Measurements from ENCODE around the gene ZNF155. TPM values are rescaled to one million over a fixed set of nuclear protein-coding genes. Genes with fewer than 3 reads are reported as not detected.

Gene ZNF155
- total and polyA plus RNA-seq, 2 donors (not counting 1 experiment from before 2014, with no cell fraction given): 3.8 to 8.4 TPM

- Histone ChIP-seq H3K27ac (ENCODE audit: low read length in 2 of 2) (no peak overlapping the region), H3K79me2 (ENCODE audit: control insufficient read depth, insufficient read depth, low read length) (peaks cover 9% of the 10 kb centered on the region), H3K9ac (ENCODE audit: low read length) (no peak overlapping the region), H3K4me1 (ENCODE audit: control insufficient read depth in 2 of 2, insufficient read depth in 2 of 2, low read length in 2 of 2) (peaks cover 11 to 12% of the 10 kb centered on the region in 2 donors), H3K9me3 (ENCODE audit: control extremely low read depth in 1 of 3, control insufficient read depth in 2 of 3, insufficient read depth in 1 of 3, low read length in 2 of 3) (peaks cover 3 to 5% (median 3%) of the 10 kb centered on the region in 3 donors), H3K4me2 (replicated peaks; ENCODE audit: low read depth, low read length, poor library complexity, severe bottlenecking) (no peak overlapping the region), H4K20me1 (ENCODE audit: control insufficient read depth, insufficient read depth, low read length, poor library complexity, severe bottlenecking) (no peaks in the 10 kb centered on the region), H3K4me3 (ENCODE audit: control extremely low read depth in 1 of 5, extremely low read depth in 1 of 5, insufficient read depth in 1 of 5, low read depth in 2 of 5, low read length in 4 of 5) (no peak overlapping the region), H2AFZ (ENCODE audit: insufficient read depth, low read depth, low read length, poor library complexity, severe bottlenecking) (peak overlapping the region; percentile 94), H3K27me3 (replicated peaks in 1 of 4; ENCODE audit: control extremely low read depth in 1 of 4, control insufficient read depth in 3 of 4, insufficient read depth in 4 of 4, low read length in 3 of 4) (no peaks in the 10 kb centered on the region), H3K36me3 (replicated peaks in 1 of 2; ENCODE audit: control extremely low read depth in 1 of 2, control insufficient read depth in 1 of 2, extremely low read depth in 1 of 2, insufficient read depth in 2 of 2, low read length in 1 of 2) (peaks cover 2 to 13% of the 10 kb centered on the region in 2 experiments)
- 100% methylated on average over 1 of the region's 5 CpGs for WGBS (ENCODE audit: insufficient coverage)
- DNase-seq: peak; percentile 12
- no peak for ATAC-seq (ENCODE audit: low read depth)
- no peak overlapping the region for H3K27ac Mint-ChIP-seq
- H3K27me3 Mint-ChIP-seq: peaks cover 4% of the 10 kb centered on the region
- no peak for TF ChIP-seq CTCF (IDR thresholded peaks at IDR 0.05)
- TF ChIP-seq EZH2 (IDR thresholded peaks at IDR 0.05; ENCODE audit: borderline replicate concordance, insufficient read depth, low read depth, low read length, poor library complexity, severe bottlenecking): no peak
- ChIA-PET CTCF (interaction anchor here (0.8 to 1.5 kb wide), 2 partner anchors 106 to 159 kb away, joined by 4 to 7 read pairs; partner anchors contain the start of gene ZNF224), POLR2A (interaction anchor here (1.4 kb wide), 1 partner anchor 47 kb away, joined by 5 read pairs; no protein-coding TSS in a partner anchor)
- peaks cover 26% of the 10 kb centered on the region for H3K4me1 Mint-ChIP-seq
- H3K9me3 Mint-ChIP-seq (ENCODE audit: insufficient read depth): no peaks in the 10 kb centered on the region
- peak overlapping the region; percentile 48 for H3K4me3 Mint-ChIP-seq
- intact Hi-C loops (cut with micrococcal nuclease): loop anchor here (10.0 kb wide), 1 partner anchor 181 kb away; the partner anchor contains the start of gene SMG9
Measured at GRCh38 chr19:43936188-43936587, 47.8 kb upstream of the ZNF155 start.

DNA sequence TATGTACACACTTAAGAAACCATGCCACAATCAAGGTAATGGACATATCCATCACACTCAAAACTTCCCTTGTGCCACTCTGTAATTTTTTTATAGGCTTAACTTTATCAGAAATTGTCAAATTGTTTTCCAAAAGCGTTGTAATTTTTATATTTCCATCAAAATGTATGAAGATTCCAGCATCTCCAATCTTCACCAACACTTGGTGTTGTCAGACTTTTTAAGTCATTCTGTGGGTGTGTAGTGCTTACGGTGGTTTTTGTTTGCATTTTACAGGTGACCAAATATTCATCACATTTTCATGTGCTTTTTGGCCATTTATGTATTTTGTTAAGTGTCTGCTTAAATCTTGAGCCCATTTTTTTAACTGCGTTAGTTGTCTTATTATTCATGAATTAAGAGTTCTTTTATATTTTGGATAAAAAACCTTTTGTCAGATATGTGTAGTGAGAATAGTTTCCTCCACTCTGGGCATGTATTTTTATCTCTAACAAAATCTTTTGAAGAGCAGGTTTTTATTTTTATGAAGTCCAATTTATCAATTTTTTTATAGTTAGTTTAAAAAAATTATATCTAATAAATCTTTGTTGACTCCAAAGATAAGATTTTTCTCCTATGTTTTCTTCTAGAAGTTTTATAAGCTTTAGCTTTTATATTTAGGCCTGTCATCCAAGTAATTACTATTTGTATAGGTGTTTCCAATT is 44.3 kb upstream of the ZNF155 start:
- POLR2A ChIA-PET: no interaction called here
- H3K9ac ChIP-seq (ENCODE audit: low read length): no peak overlapping the region
- H3K4me2 ChIP-seq (replicated peaks; ENCODE audit: low read depth, low read length, poor library complexity, severe bottlenecking): no peak overlapping the region
- peaks cover 18% of the 10 kb centered on the region for H3K27me3 Mint-ChIP-seq
- peaks cover 4% of the 10 kb centered on the region in 2 donors for H3K4me1 ChIP-seq (ENCODE audit: control insufficient read depth in 2 of 2, insufficient read depth in 2 of 2, low read length in 2 of 2)
- no peak overlapping the region for H3K27ac ChIP-seq (ENCODE audit: low read length in 2 of 2)
- intact Hi-C loops (cut with micrococcal nuclease): loop anchor here (10.0 kb wide), 1 partner anchor 185 kb away; the partner anchor contains the start of gene SMG9
- no peak overlapping the region for H3K4me3 Mint-ChIP-seq
- no CpG with 5 or more reads among the region's 3 CpGs for WGBS (ENCODE audit: insufficient coverage)
- no peaks in the 10 kb centered on the region for H3K27me3 ChIP-seq (replicated peaks in 1 of 4; ENCODE audit: control extremely low read depth in 1 of 4, control insufficient read depth in 3 of 4, insufficient read depth in 4 of 4, low read length in 3 of 4)
- H2AFZ ChIP-seq (ENCODE audit: insufficient read depth, low read depth, low read length, poor library complexity, severe bottlenecking): no peak overlapping the region
- no peak overlapping the region for H3K27ac Mint-ChIP-seq
- no peaks in the 10 kb centered on the region for H3K36me3 ChIP-seq (replicated peaks in 1 of 2; ENCODE audit: control extremely low read depth in 1 of 2, control insufficient read depth in 1 of 2, extremely low read depth in 1 of 2, insufficient read depth in 2 of 2, low read length in 1 of 2)
- H3K4me1 Mint-ChIP-seq: peaks cover 12% of the 10 kb centered on the region
- H3K9me3 Mint-ChIP-seq (ENCODE audit: insufficient read depth): no peaks in the 10 kb centered on the region
- TF ChIP-seq EZH2 (IDR thresholded peaks at IDR 0.05; ENCODE audit: borderline replicate concordance, insufficient read depth, low read depth, low read length, poor library complexity, severe bottlenecking) (no peak), CTCF (IDR thresholded peaks at IDR 0.05) (no peak)
- H4K20me1 ChIP-seq (ENCODE audit: control insufficient read depth, insufficient read depth, low read length, poor library complexity, severe bottlenecking): no peaks in the 10 kb centered on the region
- no peaks in the 10 kb centered on the region for H3K79me2 ChIP-seq (ENCODE audit: control insufficient read depth, insufficient read depth, low read length)
- no peak overlapping the region for H3K4me3 ChIP-seq (ENCODE audit: control extremely low read depth in 1 of 5, extremely low read depth in 1 of 5, insufficient read depth in 1 of 5, low read depth in 2 of 5, low read length in 4 of 5)
- CTCF ChIA-PET: no interaction called here
- peaks cover 3 to 6% (median 5%) of the 10 kb centered on the region in 3 donors for H3K9me3 ChIP-seq (ENCODE audit: control extremely low read depth in 1 of 3, control insufficient read depth in 2 of 3, insufficient read depth in 1 of 3, low read length in 2 of 3)
- DNase-seq: no peak
- ATAC-seq (ENCODE audit: low read depth): no peak
